Gastrocnemius medialis (tissue), 4 donors: Measurements from ENCODE around the gene KRT36. TPM values are rescaled to one million over a fixed set of nuclear protein-coding genes. Genes with fewer than 3 reads are reported as not detected.

Experiments used
- ATAC-seq, 2 donors: fragments of 150-250 bp; one replicate each; pipeline ENCODE4 v1.9.1; 2016
- DNase-seq, 2 donors: peaks; one replicate each; pipeline ENCODE4 v3.0.0-alpha.2; 2019
- H3K27ac ChIP-seq, 4 donors: fragments of 200-600 bp; sonication (generic); 1 replicate in 1 of 4; 2 replicates in 3 of 4; pipeline ENCODE4 v1.5.1; 2016 to 2018; ENCODE audit warnings: mild to moderate bottlenecking in 2 of 4, moderate library complexity in 1 of 4
- H3K27me3 ChIP-seq, 3 donors: fragments of 200-600 bp; sonication (generic) in 2 of 3; 1 replicate in 1 of 3; 2 replicates in 2 of 3; pipeline versions ENCODE4 v1.5.1 to v1.6.0; 2016 to 2019; ENCODE audit warnings: mild to moderate bottlenecking in 1 of 3, moderate library complexity in 1 of 3
- H3K36me3 ChIP-seq, 2 donors: fragments of 200-600 bp; sonication (generic) in 1 of 2; one replicate each; pipeline ENCODE4 v1.5.1; 2017 to 2018
- H3K4me1 ChIP-seq, 2 donors: fragments of 200-600 bp; sonication (generic) in 1 of 2; one replicate each; pipeline ENCODE4 v1.5.1; 2016 to 2017; ENCODE audit warnings: mild to moderate bottlenecking in 2 of 2
- H3K4me3 ChIP-seq, 4 donors: fragments of 200-600 bp; sonication (generic) in 3 of 4; 1 replicate in 1 of 4; 2 replicates in 3 of 4; pipeline ENCODE4 v1.5.1; 2016 to 2019; ENCODE audit warnings: mild to moderate bottlenecking in 2 of 4
- H3K9me3 ChIP-seq, 3 donors: fragments of 200-600 bp; sonication (generic) in 2 of 3; 1 replicate in 1 of 3; 2 replicates in 2 of 3; pipeline ENCODE4 v1.5.1; 2016 to 2019
- POLR2A ChIP-seq, 2 donors: fragments of 450-650 bp; IDR thresholded peaks; one replicate each; pipeline ENCODE4 v1.6.1; 2017; ENCODE audit warnings: antibody characterized with exemption in 2 of 2, mild to moderate bottlenecking in 2 of 2, moderate library complexity in 2 of 2
- in situ Hi-C, 4 donors: fragments of 200-750 bp; cut with MboI; loops; one replicate each; pipeline versions ENCODE4 v1.15.0 to v1.8.0; 2017; ENCODE audit warnings: low sequenced_read_pairs in 4 of 4
- intact Hi-C: fragments of 100-400 bp; cut with DNase I; formaldehyde crosslinking; loops from one replicate; pipeline ENCODE4 v1.15.1; 2023; ENCODE audit warnings: low total_unique reads
- total RNA-seq, 4 donors: library from RNA; depleted of rRNA; stranded (reverse); fragments of >200 nt; gene quantifications; one replicate each; pipeline versions ENCODE4 v1.1.0 to v1.2.3, GENCODE V29; 2016
- TF ChIP-seq, protein P1 (sequence below), 5 experiments: fragments of 450-650 bp in 3 of 5; fragments of 200-600 bp in 2 of 5; sonication (generic) in 2 of 5; IDR thresholded peaks in 4 of 5; conservative IDR thresholded peaks in 1 of 5; 1 replicate in 4 of 5; 2 replicates in 1 of 5; pipeline ENCODE4 v1.5.1; 2016 to 2019; ENCODE audit warnings: antibody characterized with exemption in 5 of 5, mild to moderate bottlenecking in 3 of 5, moderate library complexity in 3 of 5

KRT36 gene
- total RNA-seq, result not detected

DNA sequence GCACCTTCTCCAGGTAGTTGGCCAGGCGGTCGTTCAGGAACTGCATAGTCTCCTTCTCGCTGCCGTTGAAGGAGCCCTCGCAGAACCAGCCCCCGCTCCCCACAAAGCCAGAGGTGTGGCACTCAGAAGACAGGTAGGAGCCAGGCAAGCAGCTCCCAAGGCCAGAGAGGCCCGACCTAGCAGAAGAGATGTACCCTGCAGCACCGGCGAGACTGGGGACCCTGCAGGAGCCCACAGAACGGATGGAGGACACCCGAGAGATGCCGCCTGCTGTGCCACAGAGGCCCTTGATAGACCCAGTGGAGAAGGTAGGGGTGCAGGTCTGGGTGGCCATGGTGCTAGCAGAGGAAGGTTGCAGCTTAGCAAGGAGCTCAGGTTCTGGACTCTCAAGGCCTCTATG is at the start of gene KRT36:
KRT36 (minus strand) TSS at position 380 of the 400 bp plus-strand sequence; CDS start at position 334, 46 bp downstream.
- DNase-seq (no peak), ATAC-seq (no peak)
- Histone ChIP-seq H3K4me3 (no peak within 1 kb of the TSS), H3K27me3 (no peaks in the 10 kb centered on the region), H3K4me1 (no peaks in the 10 kb centered on the region), H3K27ac (no peak within 1 kb of the TSS), H3K36me3 (no peaks in the 10 kb centered on the region), H3K9me3 (no peaks in the 10 kb centered on the region)
- in situ Hi-C loops (loop anchor here in 2 of 4 donors (10.0 to 25.0 kb wide), 2 partner anchors 55 to 577 kb away; no protein-coding TSS in a partner anchor), intact Hi-C loops (no loop called here)
- no peak for TF ChIP-seq POLR2A (IDR thresholded peaks at IDR 0.05)
- TF ChIP-seq, protein P1, sequence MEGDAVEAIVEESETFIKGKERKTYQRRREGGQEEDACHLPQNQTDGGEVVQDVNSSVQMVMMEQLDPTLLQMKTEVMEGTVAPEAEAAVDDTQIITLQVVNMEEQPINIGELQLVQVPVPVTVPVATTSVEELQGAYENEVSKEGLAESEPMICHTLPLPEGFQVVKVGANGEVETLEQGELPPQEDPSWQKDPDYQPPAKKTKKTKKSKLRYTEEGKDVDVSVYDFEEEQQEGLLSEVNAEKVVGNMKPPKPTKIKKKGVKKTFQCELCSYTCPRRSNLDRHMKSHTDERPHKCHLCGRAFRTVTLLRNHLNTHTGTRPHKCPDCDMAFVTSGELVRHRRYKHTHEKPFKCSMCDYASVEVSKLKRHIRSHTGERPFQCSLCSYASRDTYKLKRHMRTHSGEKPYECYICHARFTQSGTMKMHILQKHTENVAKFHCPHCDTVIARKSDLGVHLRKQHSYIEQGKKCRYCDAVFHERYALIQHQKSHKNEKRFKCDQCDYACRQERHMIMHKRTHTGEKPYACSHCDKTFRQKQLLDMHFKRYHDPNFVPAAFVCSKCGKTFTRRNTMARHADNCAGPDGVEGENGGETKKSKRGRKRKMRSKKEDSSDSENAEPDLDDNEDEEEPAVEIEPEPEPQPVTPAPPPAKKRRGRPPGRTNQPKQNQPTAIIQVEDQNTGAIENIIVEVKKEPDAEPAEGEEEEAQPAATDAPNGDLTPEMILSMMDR (IDR thresholded peaks at IDR 0.05 in 4 of 5, conservative IDR thresholded peaks at IDR 0.05 in 1 of 5), result no peak

DNA sequence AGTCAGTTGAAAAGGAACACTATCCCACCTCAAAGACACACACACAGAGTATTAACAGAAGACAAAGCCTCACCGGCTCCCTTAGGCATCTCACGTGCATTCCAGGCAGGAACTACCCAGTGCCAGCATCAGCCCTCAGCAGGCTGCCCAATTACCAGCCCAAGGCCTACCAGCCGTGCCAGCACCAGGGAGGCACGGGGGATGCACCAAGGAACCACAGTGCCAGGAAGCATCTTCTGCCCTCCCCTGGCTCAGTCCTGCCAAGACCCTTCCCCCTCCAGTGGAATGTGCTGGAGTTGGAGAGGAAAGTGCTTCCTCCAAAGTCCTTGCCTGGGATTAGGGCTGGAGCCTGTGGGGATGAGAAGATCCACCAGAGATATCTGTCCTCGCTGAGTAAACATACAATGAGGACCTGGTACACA is 49.4 kb upstream of the KRT36 start:
- Histone ChIP-seq H3K27ac (no peak overlapping the region), H3K4me1 (no peaks in the 10 kb centered on the region), H3K4me3 (no peak overlapping the region), H3K36me3 (no peaks in the 10 kb centered on the region), H3K27me3 (no peaks in the 10 kb centered on the region), H3K9me3 (no peaks in the 10 kb centered on the region)
- in situ Hi-C loops (no loop called here), intact Hi-C loops (no loop called here)
- ATAC-seq, result no peak
- DNase-seq, result no peak
- TF ChIP-seq POLR2A (IDR thresholded peaks at IDR 0.05), result no peak
- TF ChIP-seq, protein P1 (IDR thresholded peaks at IDR 0.05 in 4 of 5, conservative IDR thresholded peaks at IDR 0.05 in 1 of 5), result no peak

DNA sequence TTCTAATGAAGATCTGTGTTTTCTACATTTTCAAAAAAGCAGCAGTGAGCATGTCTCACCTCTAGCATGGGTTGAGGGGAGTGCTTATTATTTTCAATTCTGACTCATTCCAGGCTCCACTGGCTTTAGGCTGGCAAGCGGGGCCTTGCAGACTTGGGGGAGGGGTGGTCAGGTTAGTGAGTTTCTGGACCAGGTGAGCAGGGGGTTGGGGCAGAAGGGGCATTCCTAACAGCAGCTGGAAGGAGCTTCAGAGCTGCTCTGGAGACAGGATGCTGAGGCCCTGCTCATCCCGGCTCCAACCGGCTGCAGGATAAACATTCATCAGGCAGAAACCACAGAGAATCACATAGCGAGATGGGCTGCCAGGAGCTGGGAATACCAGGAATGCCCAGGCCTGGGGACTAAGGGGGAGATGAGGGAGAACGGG is 48.9 kb upstream of the KRT36 start:
- no peak for DNase-seq
- Histone ChIP-seq H3K4me1 (no peaks in the 10 kb centered on the region), H3K27me3 (no peaks in the 10 kb centered on the region), H3K36me3 (no peaks in the 10 kb centered on the region), H3K4me3 (no peak overlapping the region), H3K27ac (no peak overlapping the region), H3K9me3 (no peaks in the 10 kb centered on the region)
- in situ Hi-C loops (no loop called here), intact Hi-C loops (no loop called here)
- TF ChIP-seq, protein P1 (IDR thresholded peaks at IDR 0.05 in 4 of 5, conservative IDR thresholded peaks at IDR 0.05 in 1 of 5), result no peak
- no peak for TF ChIP-seq POLR2A (IDR thresholded peaks at IDR 0.05)
- no peak for ATAC-seq

DNA sequence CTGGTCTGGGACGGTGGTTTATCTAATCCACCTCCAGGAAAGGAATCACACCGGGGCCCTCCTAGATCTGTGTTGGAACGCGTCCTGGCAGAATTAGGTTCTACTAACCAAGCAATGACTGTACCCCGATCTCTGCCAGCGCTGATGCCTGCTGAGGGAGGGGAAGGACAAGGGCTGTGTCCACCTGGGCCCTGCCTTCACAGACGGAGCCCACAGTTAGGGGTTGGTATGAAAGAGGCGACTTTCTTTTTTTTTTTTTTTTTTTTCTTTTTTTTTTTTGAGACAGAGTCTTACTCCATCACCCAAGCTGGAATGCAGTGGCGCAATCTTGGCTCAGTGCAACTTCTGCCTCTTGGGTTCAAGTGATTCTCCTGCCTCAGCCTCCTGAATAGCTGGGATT is 48.3 kb upstream of the KRT36 start:
- intact Hi-C loops (no loop called here), in situ Hi-C loops (no loop called here)
- no peak overlapping the region for H3K4me3 ChIP-seq
- no peaks in the 10 kb centered on the region for H3K9me3 ChIP-seq
- TF ChIP-seq POLR2A (IDR thresholded peaks at IDR 0.05), result no peak
- TF ChIP-seq, protein P1 (IDR thresholded peaks at IDR 0.05 in 4 of 5, conservative IDR thresholded peaks at IDR 0.05 in 1 of 5), result no peak
- DNase-seq, result no peak
- no peaks in the 10 kb centered on the region for H3K4me1 ChIP-seq
- H3K27me3 ChIP-seq, result no peaks in the 10 kb centered on the region
- H3K27ac ChIP-seq, result no peak overlapping the region
- H3K36me3 ChIP-seq, result no peaks in the 10 kb centered on the region
- ATAC-seq, result no peak

DNA sequence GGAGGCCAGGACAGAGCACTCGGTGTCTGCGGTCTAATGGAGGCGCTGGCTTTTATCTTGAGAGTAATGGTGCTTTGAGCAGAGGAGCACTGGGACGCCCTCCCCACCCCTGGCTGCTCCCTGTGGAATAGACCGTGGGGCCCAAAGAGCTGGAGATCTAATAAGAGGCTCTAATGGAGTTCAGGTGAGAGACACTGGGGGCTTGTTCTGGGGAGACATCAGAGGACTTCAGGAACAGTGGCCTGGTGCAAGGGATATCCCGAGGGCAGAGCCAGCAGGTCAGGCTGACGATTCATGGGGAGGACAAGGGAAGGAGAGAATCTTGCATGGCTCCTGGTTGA is 47.9 kb upstream of the KRT36 start:
- Histone ChIP-seq H3K27ac (no peak overlapping the region), H3K4me1 (no peaks in the 10 kb centered on the region), H3K9me3 (no peaks in the 10 kb centered on the region), H3K4me3 (no peak overlapping the region), H3K27me3 (no peaks in the 10 kb centered on the region), H3K36me3 (no peaks in the 10 kb centered on the region)
- no peak for ATAC-seq
- intact Hi-C loops (no loop called here), in situ Hi-C loops (no loop called here)
- no peak for TF ChIP-seq POLR2A (IDR thresholded peaks at IDR 0.05)
- TF ChIP-seq, protein P1 (IDR thresholded peaks at IDR 0.05 in 4 of 5, conservative IDR thresholded peaks at IDR 0.05 in 1 of 5), result no peak
- no peak for DNase-seq
